ENCODE measurements around the gene ARL2BP.
A peak's percentile ranks its signal among the peaks of the same experiment; 100 is the strongest.

Gene ARL2BP

GRCh38 chr16:57283214-57283958, 38.3 kb downstream of the ARL2BP start:
- no peak for DNase-seq (ENCODE audit: low read depth in 2 of 2)

GRCh38 chr16:57283959-57284208, 38.8 kb downstream of the ARL2BP start:
- DNase-seq (ENCODE audit: low read depth in 2 of 2) = no peak

GRCh38 chr16:57284209-57284951, 39.3 kb downstream of the ARL2BP start, which contains the start of gene PLLP:
PLLP (minus strand) TSS chr16:57284672; CDS start chr16:57284540, 132 bp downstream.
- DNase-seq (ENCODE audit: low read depth in 2 of 2) = no peak

GRCh38 chr16:57284952-57285363, 39.9 kb downstream of the ARL2BP start:
- DNase-seq (ENCODE audit: low read depth in 2 of 2) = no peak

GRCh38 chr16:57285379-57285778, 40.3 kb downstream of the ARL2BP start:
- no peak for DNase-seq (ENCODE audit: low read depth in 2 of 2)

- DNase-seq (ENCODE audit: low read depth in 2 of 2) = no peak
These were observed 44.6 kb downstream of the ARL2BP start for GRCh38 chr16:57289391-57290257.

GRCh38 chr16:57297856-57298255, 52.8 kb downstream of the ARL2BP start:
- no peak for DNase-seq (ENCODE audit: low read depth in 2 of 2)

GRCh38 chr16:57299009-57299718, 54.1 kb downstream of the ARL2BP start:
- DNase-seq (ENCODE audit: low read depth in 2 of 2) = peak in 1 of 2 donors; percentile 30

GRCh38 chr16:57299719-57300386, 54.8 kb downstream of the ARL2BP start:
- peak; percentile 55 to 70 for DNase-seq (ENCODE audit: low read depth in 2 of 2)

GRCh38 chr16:57300387-57301125, 55.5 kb downstream of the ARL2BP start:
- peak; percentile 96 to 98 for DNase-seq (ENCODE audit: low read depth in 2 of 2)

- DNase-seq (ENCODE audit: low read depth in 2 of 2) = no peak
These were observed 56.2 kb downstream of the ARL2BP start for GRCh38 chr16:57301126-57301817.

Data from stimulated activated CD8-positive, alpha-beta memory T cell treated with anti-CD3 and anti-CD28 coated beads, Interleukin-15, amount 100 ng/mL, for 4 hours (primary cell).